Astrocyte of the cerebellum (primary cell): ENCODE measurements around the gene IPO5.

Experiments used
- DNase-seq: peaks from one replicate; pipeline ENCODE4 v3.0.0-alpha.2; 2011; ENCODE audit warnings: low read depth
- H3K4me3 ChIP-seq: 2 replicates; pipeline ENCODE4 v1.5.1; 2011; ENCODE audit warnings: mild to moderate bottlenecking, low read depth, low read length, moderate library complexity
- in situ Hi-C: cut with HindIII; loops from 2 replicates; pipeline ENCODE4 v1.10.0; 2017; ENCODE audit warnings: low sequenced_read_pairs
- TF ChIP-seq, protein P1 (sequence below): IDR thresholded peaks from 2 replicates; pipeline ENCODE4 v1.5.1; 2012; ENCODE audit warnings: low read length, low read depth, moderate library complexity, mild to moderate bottlenecking; ENCODE audit errors: missing control alignments

Gene IPO5

GRCh38 chr13:98014766-98015165 is 61.3 kb downstream of the IPO5 start:
- no peak for DNase-seq
- TF ChIP-seq, protein P1, sequence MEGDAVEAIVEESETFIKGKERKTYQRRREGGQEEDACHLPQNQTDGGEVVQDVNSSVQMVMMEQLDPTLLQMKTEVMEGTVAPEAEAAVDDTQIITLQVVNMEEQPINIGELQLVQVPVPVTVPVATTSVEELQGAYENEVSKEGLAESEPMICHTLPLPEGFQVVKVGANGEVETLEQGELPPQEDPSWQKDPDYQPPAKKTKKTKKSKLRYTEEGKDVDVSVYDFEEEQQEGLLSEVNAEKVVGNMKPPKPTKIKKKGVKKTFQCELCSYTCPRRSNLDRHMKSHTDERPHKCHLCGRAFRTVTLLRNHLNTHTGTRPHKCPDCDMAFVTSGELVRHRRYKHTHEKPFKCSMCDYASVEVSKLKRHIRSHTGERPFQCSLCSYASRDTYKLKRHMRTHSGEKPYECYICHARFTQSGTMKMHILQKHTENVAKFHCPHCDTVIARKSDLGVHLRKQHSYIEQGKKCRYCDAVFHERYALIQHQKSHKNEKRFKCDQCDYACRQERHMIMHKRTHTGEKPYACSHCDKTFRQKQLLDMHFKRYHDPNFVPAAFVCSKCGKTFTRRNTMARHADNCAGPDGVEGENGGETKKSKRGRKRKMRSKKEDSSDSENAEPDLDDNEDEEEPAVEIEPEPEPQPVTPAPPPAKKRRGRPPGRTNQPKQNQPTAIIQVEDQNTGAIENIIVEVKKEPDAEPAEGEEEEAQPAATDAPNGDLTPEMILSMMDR = no peak
- no peak overlapping the region for H3K4me3 ChIP-seq
- in situ Hi-C loops = no loop called here

- TF ChIP-seq, protein P1 = no peak
- no peak overlapping the region for H3K4me3 ChIP-seq
- in situ Hi-C loops = no loop called here
- no peak for DNase-seq
These were observed 64.8 kb downstream of the IPO5 start for GRCh38 chr13:98018293-98018692.

DNA sequence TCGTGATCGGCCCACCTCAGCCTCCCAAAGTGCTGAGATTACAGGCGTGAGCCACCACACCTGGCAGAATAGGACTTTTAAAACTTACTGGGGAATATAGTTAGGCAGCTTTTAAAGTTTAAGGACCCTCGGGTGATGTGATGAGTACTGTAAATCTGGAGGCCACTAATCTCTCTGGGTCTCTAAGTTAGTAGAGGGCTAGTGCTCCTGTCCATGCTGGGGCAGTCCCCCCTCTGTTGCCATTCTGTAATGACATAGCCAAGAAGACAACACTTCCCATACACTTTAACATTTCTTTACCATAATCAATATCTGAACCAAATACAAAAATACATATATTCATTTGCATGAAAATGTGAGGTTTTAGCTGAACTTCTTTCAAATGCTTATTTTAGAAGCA is 65.7 kb downstream of the IPO5 start:
- no peak overlapping the region for H3K4me3 ChIP-seq
- in situ Hi-C loops = no loop called here
- TF ChIP-seq, protein P1 = no peak
- DNase-seq = no peak

- TF ChIP-seq, protein P1 = no peak
- no peak for DNase-seq
- no peak overlapping the region for H3K4me3 ChIP-seq
- in situ Hi-C loops = no loop called here
These were observed 66.8 kb downstream of the IPO5 start for GRCh38 chr13:98020271-98020670.

DNA sequence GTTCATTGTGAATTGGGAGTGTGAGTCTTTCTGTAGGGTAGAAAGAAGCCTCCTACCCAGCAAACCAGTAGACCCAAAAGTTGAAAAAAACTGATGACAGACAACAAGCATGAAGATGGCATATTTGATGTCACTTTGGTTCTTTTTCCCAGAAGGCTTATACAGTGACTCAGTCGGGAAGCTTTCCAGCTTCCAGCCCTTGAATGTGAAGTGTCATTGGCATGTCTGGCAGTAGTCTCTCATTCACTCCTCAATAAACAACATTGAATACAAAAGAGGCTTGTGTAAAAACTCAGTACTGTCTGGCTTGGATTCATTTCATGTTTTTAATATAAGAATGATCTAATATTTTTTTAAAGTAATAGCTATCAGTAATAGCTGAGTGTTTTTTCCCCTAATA is 68.7 kb downstream of the IPO5 start:
- H3K4me3 ChIP-seq = no peak overlapping the region
- DNase-seq = peak; percentile 23
- in situ Hi-C loops = no loop called here
- TF ChIP-seq, protein P1 = no peak

- in situ Hi-C loops = no loop called here
- TF ChIP-seq, protein P1 = no peak
These were observed 72.1 kb downstream of the IPO5 start for GRCh38 chr13:98025480-98026025.

More at GRCh38 chr13:98025480-98026025, 72.1 kb downstream of the IPO5 start:
- H3K4me3 ChIP-seq = no peak overlapping the region
- DNase-seq = no peak
